Measurements from ENCODE around the gene NUP42.

- TF ChIP-seq CTCF (conservative IDR thresholded peaks at IDR 0.05; ENCODE audit: low read depth, low read length) (no peak), EZH2 (IDR thresholded peaks at IDR 0.05; ENCODE audit: low read length, unreplicated experiment) (no peak), EZH2phosphoT487 (IDR thresholded peaks at IDR 0.05; ENCODE audit: borderline replicate concordance, low read length) (no peak)
Measured at GRCh38 chr7:23161482-23161881, 20.4 kb upstream of the NUP42 start.

Data from PC-3 (cell line).